ENCODE data around the gene EMSY. TPM values are rescaled to one million over a fixed set of nuclear protein-coding genes. Genes with fewer than 3 reads are reported as not detected.
"Not testable (repeated sequence)": the region's sequence is repeated elsewhere in the genome, so short reads cannot be mapped to it uniquely, and the experiment has no call there.

The EMSY gene
- 10 to 100 TPM; 11.7 to 21.2 (median 15.5) TPM for polyA plus RNA-seq (ENCODE audit: insufficient read length in 10 of 10)
- long read RNA-seq, donor 1, result 0 reads
- long read RNA-seq, donor 2, partial matches to known transcripts, result 0 of 1 reads
- long read RNA-seq, donor 2, other reads (novel, unspliced or antisense), result 0 of 1 reads
- long read RNA-seq, donor 3, result 0 reads
- long read RNA-seq, donor 4, partial matches to known transcripts, result 0 of 1 reads
- long read RNA-seq, donor 4, other reads (novel, unspliced or antisense), result 0 of 1 reads
- long read RNA-seq, donor 5, partial matches to known transcripts, result 0 of 1 reads
- long read RNA-seq, donor 5, other reads (novel, unspliced or antisense), result 0 of 1 reads
- long read RNA-seq, donor 6, result 0 reads
- long read RNA-seq, donor 7, partial matches to known transcripts, result 0 of 2 reads
- long read RNA-seq, donor 7, other reads (novel, unspliced or antisense), result 0 of 2 reads
- long read RNA-seq, donor 8, result 0 reads
- long read RNA-seq, donor 9, result 0 reads

GRCh38 chr11:76444384-76445120 is at the start of gene EMSY:
Gene EMSY, plus strand, starts transcription at chr11:76445018. Its CDS starts 1,921 bp downstream, at chr11:76446939.
- peak; percentile 99 to 100 (median 100) for DNase-seq

GRCh38 chr11:76395296-76395695 is 49.5 kb upstream of the EMSY start:
- DNase-seq, result no peak

- no peak for DNase-seq
Observed at GRCh38 chr11:76397383-76397782, 47.4 kb upstream of the EMSY start.

GRCh38 chr11:76400967-76401366 is 43.9 kb upstream of the EMSY start:
- no peak for DNase-seq

- not testable (repeated sequence) for DNase-seq
Observed at GRCh38 chr11:76401484-76401883, 43.3 kb upstream of the EMSY start.

GRCh38 chr11:76406359-76406758 is 38.5 kb upstream of the EMSY start:
- DNase-seq, result no peak

- peak in 1 of 3 donors; percentile 11 for DNase-seq
Observed at GRCh38 chr11:76408171-76408965, 36.5 kb upstream of the EMSY start.

GRCh38 chr11:76410851-76411357 is 33.9 kb upstream of the EMSY start:
- DNase-seq, result peak in 1 of 3 donors; percentile 61

GRCh38 chr11:76415073-76415472 is 29.7 kb upstream of the EMSY start:
- no peak for DNase-seq

- no peak for DNase-seq
Observed at GRCh38 chr11:76419896-76420295, 24.9 kb upstream of the EMSY start.

GRCh38 chr11:76424379-76424778 is 20.4 kb upstream of the EMSY start:
- DNase-seq, result no peak

- no peak for DNase-seq
Observed at GRCh38 chr11:76424891-76425290, 19.9 kb upstream of the EMSY start.

- no peak for DNase-seq
Observed at GRCh38 chr11:76426660-76427059, 18.2 kb upstream of the EMSY start.

- DNase-seq, result no peak
Observed at GRCh38 chr11:76436020-76436419, 8.8 kb upstream of the EMSY start.

GRCh38 chr11:76443268-76443980 is 1.4 kb upstream of the EMSY start:
- DNase-seq, result no peak

GRCh38 chr11:76444065-76444383 is 794 bp upstream of the EMSY start:
- DNase-seq, result no peak

GRCh38 chr11:76445121-76446084 is 585 bp downstream of the EMSY start:
- DNase-seq, result peak; percentile 81 to 93 (median 85)

GRCh38 chr11:76448506-76448905 is 3.7 kb downstream of the EMSY start:
- no peak for DNase-seq

- no peak for DNase-seq
Observed at GRCh38 chr11:76453248-76453647, 8.4 kb downstream of the EMSY start.

GRCh38 chr11:76455331-76455730 is 10.5 kb downstream of the EMSY start:
- peak in 1 of 3 donors; percentile 31 for DNase-seq

Measured in muscle of back (tissue), 13 donors.